Measurements from ENCODE around the gene SLC22A23.

Gene SLC22A23

GRCh38 chr6:3421791-3422434, 34.9 kb downstream of the SLC22A23 start:
- DNase-seq, result no peak

- no peak for DNase-seq
Observed at GRCh38 chr6:3421143-3421542, 35.7 kb downstream of the SLC22A23 start.

- DNase-seq, result no peak
Observed at GRCh38 chr6:3419624-3420272, 37.1 kb downstream of the SLC22A23 start.

- no peak for DNase-seq
Observed at GRCh38 chr6:3418496-3419060, 38.3 kb downstream of the SLC22A23 start.

DNA sequence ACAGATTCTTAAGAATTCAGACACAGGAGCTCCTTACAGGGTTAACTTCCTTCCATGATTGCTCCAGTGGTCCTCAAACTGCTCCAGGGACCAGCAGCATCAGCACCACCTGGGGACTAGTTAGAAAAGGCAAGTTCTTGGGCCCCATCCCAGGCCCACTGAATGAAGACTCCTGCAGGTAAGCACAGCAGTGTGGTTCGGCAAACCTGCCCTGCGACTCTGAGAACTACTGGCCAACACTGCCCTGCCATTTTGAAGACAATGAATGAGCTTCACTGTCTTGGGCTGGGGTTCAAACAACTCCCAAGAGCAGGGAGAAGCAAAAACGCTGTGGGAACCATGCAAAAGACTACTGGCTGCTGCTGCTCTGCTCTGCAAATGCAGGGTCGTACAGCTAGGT, 39.4 kb downstream of the SLC22A23 start:
- no peak for DNase-seq

DNA sequence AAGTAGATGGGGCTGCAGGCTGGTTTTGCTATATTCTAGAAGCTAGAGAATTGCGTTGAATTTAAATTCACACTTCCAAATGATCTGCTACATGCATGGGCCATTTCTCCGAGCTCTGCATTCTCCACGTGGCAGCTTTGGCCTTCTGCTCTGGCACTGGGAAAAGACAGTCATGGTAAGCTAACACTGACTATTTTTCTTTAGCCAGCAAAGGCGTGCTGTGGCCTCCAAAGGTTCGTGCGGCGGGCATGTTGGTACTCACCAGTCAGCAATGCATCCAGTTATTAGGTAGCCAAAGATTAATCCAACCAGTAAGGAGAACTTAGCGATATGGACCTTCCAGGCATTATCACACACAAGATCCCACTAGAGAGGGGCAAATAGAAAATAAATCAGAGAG, 41.4 kb downstream of the SLC22A23 start:
- no peak for DNase-seq

DNA sequence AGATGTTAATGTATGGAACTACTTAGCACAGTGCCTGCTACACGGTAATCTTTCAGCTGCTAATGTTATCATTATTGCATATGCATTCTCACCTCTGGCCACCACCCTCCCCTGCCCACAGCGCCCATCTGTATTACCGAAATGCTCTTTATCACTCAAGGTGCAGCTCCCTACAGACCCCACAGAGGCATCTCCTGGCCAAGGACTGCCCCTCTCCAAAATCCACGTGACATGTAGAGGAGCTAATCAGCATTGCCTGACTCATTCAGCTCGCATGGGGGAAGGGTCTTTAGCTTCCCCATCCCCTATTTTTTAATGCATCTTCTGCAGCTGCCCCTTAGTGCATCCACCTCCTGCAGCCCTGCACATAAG, 41.8 kb downstream of the SLC22A23 start:
- no peak for DNase-seq

GRCh38 chr6:3414327-3415081, 42.3 kb downstream of the SLC22A23 start:
- DNase-seq, result no peak

DNA sequence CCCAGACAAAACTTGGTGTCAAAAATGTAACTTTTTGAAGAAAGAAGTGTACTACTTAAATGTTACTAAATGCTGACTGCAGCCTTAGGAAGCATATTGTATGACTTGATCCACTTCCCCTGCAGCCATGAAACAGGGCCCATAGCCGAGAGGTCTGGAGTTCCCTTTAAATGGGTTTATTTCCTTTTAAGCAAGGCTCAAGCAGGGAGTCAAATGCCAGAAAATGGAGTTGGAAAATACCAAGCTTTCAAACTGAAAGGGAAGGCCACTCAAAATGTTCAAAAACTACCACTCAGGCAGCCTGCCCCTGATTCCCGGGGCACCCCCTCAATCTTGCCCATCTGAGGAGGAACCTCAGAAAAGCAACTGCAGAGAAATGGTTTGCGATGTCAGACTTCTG, 43.3 kb downstream of the SLC22A23 start:
- DNase-seq, result no peak

- no peak for DNase-seq
Observed at GRCh38 chr6:3412779-3413500, 43.9 kb downstream of the SLC22A23 start.

GRCh38 chr6:3411967-3412778, 44.7 kb downstream of the SLC22A23 start:
- no peak for DNase-seq

DNA sequence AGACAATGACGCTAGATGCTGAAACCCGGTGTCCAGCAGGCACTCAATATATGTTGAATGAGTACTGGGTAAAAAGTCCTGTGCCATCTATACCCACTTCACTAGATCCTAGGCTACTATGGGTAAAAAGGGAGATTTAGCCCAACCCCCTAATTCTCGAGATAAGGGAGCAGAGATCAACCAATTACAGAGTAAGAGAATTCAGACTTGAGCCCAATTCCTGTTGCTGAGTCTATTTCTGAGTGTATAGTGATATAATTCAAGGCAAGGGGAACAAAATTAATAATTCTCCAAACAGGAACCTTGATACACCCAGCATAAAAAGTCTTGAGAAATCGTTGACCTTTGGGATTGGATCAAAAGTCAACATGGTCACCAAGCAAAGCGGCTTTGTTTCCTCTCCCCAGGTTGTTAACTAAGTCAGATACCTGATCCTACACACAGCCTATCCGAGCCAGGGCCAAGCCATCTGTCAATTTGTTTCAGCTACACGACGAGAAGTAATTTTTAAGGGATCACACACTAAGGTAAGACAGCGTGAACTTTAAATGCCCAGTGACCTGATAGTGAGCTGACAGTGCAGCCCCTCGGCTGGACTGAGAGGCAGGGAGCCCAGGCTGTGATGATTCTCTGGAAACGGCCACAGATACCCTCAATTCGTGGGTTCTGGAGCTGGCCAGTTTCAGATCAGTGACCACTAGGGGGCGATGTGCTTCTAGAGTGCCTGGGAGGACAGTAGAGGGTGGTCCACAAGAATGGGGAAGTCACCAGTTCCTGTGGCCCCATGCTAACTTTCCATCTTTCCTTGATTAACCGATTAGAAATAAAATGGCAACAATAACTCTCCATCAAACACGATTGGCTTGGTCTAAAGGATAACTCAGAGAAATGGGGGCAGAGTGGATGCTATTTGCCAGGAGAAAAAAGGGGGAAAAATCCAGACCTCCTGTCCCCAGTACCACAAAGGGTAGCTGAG, 46.2 kb downstream of the SLC22A23 start:
- peak; percentile 57 for DNase-seq

- DNase-seq, result no peak
Observed at GRCh38 chr6:3409699-3410384, 47.0 kb downstream of the SLC22A23 start.

DNA sequence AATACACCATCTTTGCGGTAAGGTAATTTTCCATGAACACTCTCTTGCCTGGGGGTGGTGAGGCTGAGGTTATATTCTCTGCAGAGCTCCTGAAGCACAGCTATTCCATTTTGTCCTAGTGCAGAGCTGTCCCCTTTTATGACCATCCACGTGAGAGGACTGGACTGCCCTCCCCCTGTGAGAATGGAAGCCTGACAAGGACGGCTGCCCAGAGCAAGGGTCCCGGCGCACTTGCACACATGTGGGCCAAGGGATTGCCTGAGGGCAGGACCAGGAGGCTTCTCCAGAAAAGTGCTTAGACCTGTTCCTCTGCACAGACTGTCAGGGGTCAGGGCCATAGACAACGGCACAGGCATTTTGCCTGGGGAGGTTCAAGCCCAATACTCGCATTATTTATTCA, 48.2 kb downstream of the SLC22A23 start:
- DNase-seq, result no peak

DNA sequence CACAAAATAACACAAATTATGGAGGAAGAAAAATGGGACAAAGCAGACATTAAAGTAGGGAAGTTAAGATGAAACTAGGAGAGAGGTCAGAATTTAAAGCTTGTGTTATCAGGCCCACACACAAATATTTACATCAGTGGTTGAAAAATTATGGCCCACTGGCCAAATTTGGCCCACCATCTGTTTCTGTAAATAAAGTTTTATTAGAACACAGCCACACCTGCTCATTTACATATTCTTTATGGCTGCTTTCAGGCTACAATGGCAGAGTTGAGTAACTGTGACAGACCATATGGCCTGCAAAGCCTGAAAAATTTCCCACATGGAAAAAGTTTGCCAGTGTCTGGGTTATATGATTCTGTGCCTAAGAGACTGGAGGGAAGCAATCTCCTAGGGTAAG, 49.0 kb downstream of the SLC22A23 start:
- no peak for DNase-seq

DNA sequence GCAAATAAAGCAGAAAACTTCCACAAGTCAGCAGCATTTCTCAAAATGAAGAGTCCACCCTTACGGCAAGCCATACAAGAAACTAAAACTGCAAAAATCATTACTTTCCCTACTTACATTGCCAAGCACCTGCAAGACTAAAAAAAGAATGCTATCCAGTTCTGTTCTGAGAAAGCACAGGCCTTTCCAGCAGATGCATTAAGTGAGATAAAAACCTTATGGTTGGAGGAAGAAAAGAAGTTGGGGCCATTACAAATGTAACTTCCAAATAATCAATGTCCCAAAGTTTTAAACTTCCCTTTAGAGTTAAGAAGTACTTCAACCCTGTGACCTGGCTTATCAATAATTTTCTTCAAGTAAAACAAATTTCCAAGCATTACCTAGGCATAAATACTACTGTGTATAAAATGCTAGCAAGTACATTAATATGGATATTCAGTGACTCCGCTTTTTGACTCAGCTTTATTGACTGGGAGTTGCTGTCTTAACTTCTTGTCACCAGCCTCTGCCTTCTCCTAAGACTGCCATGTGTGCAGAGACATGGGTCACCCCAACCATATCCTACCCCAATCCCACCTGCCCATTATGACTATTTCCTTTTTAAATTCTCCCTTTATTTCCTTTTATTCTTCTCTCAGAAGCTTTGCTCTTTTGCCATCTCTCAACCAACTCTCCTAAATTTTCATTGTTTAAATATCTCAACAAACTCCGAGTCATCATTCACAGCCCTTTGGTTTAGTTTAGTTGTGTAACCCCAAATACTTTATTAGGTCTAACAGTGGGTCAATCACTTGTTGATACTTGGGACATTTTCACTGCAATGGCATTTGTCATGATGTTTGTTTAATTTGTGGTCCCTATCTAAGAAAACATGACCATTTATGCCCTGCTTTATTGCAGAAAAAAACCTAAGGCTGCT, 49.7 kb downstream of the SLC22A23 start:
- DNase-seq, result no peak

GRCh38 chr6:3406362-3406821, 50.5 kb downstream of the SLC22A23 start:
- no peak for DNase-seq

DNA sequence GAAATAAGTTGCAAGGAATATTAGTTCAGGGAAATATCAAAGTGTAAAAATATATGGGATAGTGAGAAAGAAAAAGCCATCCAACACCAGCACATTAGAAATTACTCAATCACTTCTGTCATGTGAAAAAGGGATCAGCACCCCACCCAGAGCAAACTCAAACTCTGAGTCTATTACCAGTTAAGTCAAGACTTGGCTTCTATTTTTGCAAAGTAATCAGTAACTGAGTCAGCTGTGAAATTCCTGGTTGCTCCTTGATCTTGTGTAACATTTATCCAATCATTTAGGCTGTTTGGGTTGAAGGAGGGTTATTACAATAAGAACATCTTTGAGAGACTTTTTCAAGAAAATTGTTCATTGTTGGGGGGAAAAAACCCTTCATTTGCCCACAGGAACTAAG, 51.2 kb downstream of the SLC22A23 start:
- DNase-seq, result no peak

DNA sequence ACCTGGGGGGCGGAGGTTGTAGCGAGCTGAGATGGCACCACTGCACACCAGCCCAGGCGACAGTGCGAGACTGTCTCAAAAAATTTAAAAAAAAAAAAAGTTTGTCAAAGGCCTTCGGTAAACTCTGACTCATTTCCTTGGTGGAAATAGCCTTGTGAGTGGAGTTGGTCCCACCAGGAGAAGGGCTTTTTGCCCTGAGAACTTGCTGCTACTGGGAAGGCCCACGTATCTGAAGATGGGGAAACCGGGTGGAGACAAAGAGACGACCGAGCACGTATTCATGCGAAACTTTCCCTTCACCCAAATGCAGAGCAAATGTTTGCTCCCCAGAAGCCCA, 51.7 kb downstream of the SLC22A23 start:
- no peak for DNase-seq
